Keratinocyte (primary cell): ENCODE results near the gene PER2.

Source experiments
- CTCF ChIP-seq, 3 experiments: IDR thresholded peaks in 1 of 3; conservative IDR thresholded peaks in 1 of 3; optimal IDR thresholded peaks in 1 of 3; 2 replicates in 2 of 3; 3 replicates in 1 of 3; pipeline versions ENCODE3 to v1.5.1; 2011; ENCODE audit warnings: low read length in 3 of 3, mild to moderate bottlenecking in 3 of 3, moderate library complexity in 2 of 3, control low read depth in 1 of 3, inconsistent platforms in 1 of 3; ENCODE audit not compliant: insufficient read depth in 2 of 3; ENCODE audit errors: extremely low read depth in 1 of 3
- EZH2 ChIP-seq: IDR thresholded peaks from one replicate; pipeline ENCODE4 v1.6.1; 2012; ENCODE audit warnings: inconsistent platforms, mild to moderate bottlenecking, low read length, moderate library complexity

GRCh38 chr2:238242731-238243495, 45.5 kb downstream of the PER2 start:
- no peak for TF ChIP-seq CTCF (optimal IDR thresholded peaks at IDR 0.05 in 1 of 3, IDR thresholded peaks at IDR 0.05 in 1 of 3, conservative IDR thresholded peaks at IDR 0.05 in 1 of 3; ENCODE audit: extremely low read depth in 1 of 3, insufficient read depth in 2 of 3, low read length in 3 of 3)
- TF ChIP-seq EZH2, result no peak
